GM12878 (cell line): Measurements from ENCODE around the gene MEGF6.
A peak's percentile ranks its signal among the peaks of the same experiment; 100 is the strongest.

Experiments used
- CTCF ChIP-seq, 3 experiments: IDR thresholded peaks in 2 of 3; conservative IDR thresholded peaks in 1 of 3; 2 replicates each; pipeline ENCODE4 v1.5.1; 2011; ENCODE audit warnings: low read depth in 3 of 3, low read length in 3 of 3, mild to moderate bottlenecking in 3 of 3, control low read depth in 2 of 3, moderate library complexity in 2 of 3, inconsistent platforms in 1 of 3, mixed read lengths in 1 of 3; ENCODE audit not compliant: control insufficient read depth in 2 of 3, insufficient read depth in 1 of 3; ENCODE audit errors: extremely low read depth in 1 of 3
- PBX3 ChIP-seq: IDR thresholded peaks from 2 replicates; pipeline ENCODE4 v1.6.1; 2011; ENCODE audit warnings: mild to moderate bottlenecking, low read depth, low read length, moderate library complexity; ENCODE audit not compliant: insufficient replicate concordance
- SP1 ChIP-seq: IDR thresholded peaks from one replicate; pipeline ENCODE4 v1.6.1; 2011; ENCODE audit warnings: low read depth, low read length
- SUZ12 ChIP-seq: fragments of 200-600 bp; sonication (generic); IDR thresholded peaks from one replicate; pipeline ENCODE4 v1.6.1; 2018; ENCODE audit warnings: antibody characterized with exemption, mild to moderate bottlenecking; ENCODE audit not compliant: unreplicated experiment
- ZZZ3 ChIP-seq: IDR thresholded peaks from 2 replicates; pipeline ENCODE4 v1.6.1; 2011; ENCODE audit warnings: low read depth; ENCODE audit not compliant: control insufficient read depth, insufficient read length
- TF ChIP-seq, protein P1 (sequence below): IDR thresholded peaks from 2 replicates; pipeline ENCODE4 v1.6.1; 2011; ENCODE audit warnings: low read depth, mild to moderate bottlenecking, low read length, moderate library complexity, borderline replicate concordance; ENCODE audit errors: extremely low read depth

DNA sequence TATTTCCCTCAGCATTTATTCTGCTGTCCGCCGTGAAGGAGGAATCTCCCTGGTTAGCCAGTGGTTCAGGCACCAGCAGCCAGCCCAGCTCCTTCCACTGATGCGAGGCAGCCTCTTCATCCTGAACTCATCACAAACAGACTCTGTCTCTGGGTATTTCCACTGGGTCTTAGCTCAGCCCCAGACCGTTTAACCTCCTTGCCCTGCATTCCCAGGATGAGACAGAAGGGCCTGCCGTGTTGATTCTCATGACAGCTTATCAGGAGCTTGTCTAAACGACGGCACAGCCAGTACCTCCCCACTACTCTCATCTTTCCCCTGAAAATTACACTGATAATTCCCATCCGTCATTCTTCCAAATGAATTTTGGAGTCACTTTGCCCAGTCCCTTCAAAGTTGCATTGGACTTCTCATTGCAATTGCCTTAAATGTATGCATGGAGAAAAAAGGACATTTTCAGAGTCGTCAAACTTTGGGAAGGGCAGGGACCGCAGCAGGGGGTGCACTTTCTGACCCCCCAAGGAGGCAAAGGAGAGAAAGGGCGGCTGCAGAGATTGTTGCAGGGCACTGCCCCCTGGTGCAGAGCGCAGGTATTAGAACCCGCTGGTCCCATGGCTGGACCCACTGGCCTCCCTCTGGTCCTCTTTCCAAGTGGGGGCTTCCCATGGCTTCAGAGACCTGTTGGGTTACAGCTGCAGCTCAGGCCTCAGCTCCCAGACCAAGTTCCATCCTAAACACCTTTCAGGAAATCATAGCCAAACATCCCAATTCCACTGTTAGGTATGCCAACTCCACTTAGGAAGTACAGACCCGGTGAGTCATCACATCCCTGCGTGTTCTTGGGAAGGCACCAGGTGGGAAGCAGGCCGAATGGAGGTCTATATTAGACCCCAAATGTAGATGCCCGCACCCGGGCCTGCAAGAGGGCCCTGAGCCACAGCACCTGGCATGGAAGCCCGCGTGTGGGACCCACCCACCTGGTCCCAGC lies 3.7 kb upstream of the MEGF6 start:
- TF ChIP-seq PBX3 (no peak), CTCF (IDR thresholded peaks at IDR 0.05 in 2 of 3, conservative IDR thresholded peaks at IDR 0.05 in 1 of 3; ENCODE audit: control insufficient read depth in 2 of 3, extremely low read depth in 1 of 3, insufficient read depth in 1 of 3, low read depth in 3 of 3, low read length in 3 of 3) (peak; percentile 47 to 74 (median 57)), ZZZ3 (no peak), SUZ12 (no peak), SP1 (no peak)
- TF ChIP-seq, protein P1, sequence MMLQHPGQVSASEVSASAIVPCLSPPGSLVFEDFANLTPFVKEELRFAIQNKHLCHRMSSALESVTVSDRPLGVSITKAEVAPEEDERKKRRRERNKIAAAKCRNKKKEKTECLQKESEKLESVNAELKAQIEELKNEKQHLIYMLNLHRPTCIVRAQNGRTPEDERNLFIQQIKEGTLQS: no peak
